ENCODE results near the gene CERS4.
"Not testable (repeated sequence)": the region's sequence is repeated elsewhere in the genome, so short reads cannot be mapped to it uniquely, and the experiment has no call there.

The CERS4 gene

GRCh38 chr19:8244442-8244841, 35.3 kb downstream of the CERS4 start:
- no peak for FAIRE-seq

GRCh38 chr19:8245869-8246835, 37.0 kb downstream of the CERS4 start:
- FAIRE-seq, result no peak

- FAIRE-seq, result not testable (repeated sequence)
These were observed 38.1 kb downstream of the CERS4 start for GRCh38 chr19:8247129-8247890.

- no peak for FAIRE-seq
These were observed 39.5 kb downstream of the CERS4 start for GRCh38 chr19:8248348-8249328.

DNA sequence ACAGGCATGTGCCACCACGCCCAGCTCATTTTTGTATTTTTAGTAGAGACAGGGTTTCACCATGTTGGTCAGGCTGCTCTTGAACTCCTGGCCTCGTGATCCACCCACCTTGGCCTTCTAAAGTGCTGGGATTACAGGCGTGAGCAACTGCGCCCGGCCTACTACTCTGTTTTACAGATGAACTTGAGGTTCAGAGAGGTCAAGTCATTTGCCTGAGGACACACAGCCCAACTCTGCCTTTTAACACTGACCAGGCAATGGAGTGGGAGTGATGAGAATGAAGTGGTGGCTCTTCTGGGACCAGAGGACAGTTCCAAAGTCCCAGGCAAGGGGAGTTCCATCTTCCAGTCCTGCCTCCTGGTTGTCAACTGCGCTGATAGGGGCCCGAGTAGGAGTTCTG, 41.4 kb downstream of the CERS4 start:
- FAIRE-seq, result no peak

DNA sequence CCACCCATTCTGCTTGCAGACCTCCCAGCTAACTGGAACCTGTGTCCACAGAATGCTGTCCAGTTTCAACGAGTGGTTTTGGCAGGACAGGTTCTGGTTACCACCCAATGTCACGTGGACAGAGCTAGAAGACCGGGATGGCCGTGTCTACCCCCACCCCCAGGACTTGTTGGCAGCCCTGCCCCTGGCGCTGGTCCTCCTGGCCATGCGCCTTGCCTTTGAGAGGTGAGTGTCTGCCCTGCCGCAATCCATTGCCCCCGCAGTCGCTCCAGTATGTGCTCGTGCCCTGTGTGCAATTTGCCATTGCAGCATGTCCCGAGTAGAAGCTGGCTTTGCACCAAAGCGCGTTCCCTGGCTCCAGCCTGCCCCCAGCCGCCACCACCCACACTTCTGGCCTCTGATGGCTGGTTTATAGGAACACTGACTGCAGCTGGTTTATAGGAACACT, 41.9 kb downstream of the CERS4 start:
- FAIRE-seq, result no peak

- peak; percentile 85 for FAIRE-seq
These were observed 43.9 kb downstream of the CERS4 start for GRCh38 chr19:8252922-8253589.

- FAIRE-seq, result no peak
These were observed 44.5 kb downstream of the CERS4 start for GRCh38 chr19:8253678-8254077.

GRCh38 chr19:8254286-8255001, 45.3 kb downstream of the CERS4 start:
- FAIRE-seq, result no peak

DNA sequence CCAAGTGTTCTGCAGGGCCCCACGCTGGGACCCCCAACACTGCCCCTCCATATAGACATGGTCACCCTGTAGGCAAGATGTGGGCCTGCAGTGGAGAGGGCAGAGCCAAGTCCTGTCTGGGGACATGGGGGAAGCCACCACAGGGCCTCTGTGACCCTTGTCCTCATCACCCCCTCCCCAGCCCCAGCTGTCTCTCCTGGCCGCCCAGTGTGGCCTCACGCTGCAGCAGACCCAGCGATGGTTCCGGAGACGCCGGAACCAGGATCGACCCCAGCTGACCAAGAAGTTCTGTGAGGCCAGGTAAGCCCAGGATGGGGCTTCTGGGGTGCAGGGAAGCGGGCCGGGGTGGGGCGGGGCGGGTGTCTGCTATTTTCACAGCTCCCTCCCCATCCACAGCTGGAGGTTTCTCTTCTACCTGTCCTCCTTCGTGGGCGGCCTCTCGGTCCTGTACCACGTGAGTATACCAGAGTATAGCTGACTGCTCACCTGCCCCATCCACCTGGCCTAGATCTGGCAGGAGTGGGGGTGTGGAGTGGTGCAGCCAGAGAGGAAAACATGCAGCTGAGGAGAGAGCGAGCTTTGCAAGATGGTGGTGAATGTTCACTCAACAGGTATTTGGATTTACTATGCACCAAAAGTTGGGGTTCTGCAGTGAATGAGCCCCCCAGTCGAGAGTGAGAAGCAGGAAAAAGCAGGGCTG, 46.4 kb downstream of the CERS4 start:
- no peak for FAIRE-seq

GRCh38 chr19:8256276-8257051, 47.3 kb downstream of the CERS4 start:
- no peak for FAIRE-seq

- no peak for FAIRE-seq
These were observed 47.9 kb downstream of the CERS4 start for GRCh38 chr19:8257052-8257443.

DNA sequence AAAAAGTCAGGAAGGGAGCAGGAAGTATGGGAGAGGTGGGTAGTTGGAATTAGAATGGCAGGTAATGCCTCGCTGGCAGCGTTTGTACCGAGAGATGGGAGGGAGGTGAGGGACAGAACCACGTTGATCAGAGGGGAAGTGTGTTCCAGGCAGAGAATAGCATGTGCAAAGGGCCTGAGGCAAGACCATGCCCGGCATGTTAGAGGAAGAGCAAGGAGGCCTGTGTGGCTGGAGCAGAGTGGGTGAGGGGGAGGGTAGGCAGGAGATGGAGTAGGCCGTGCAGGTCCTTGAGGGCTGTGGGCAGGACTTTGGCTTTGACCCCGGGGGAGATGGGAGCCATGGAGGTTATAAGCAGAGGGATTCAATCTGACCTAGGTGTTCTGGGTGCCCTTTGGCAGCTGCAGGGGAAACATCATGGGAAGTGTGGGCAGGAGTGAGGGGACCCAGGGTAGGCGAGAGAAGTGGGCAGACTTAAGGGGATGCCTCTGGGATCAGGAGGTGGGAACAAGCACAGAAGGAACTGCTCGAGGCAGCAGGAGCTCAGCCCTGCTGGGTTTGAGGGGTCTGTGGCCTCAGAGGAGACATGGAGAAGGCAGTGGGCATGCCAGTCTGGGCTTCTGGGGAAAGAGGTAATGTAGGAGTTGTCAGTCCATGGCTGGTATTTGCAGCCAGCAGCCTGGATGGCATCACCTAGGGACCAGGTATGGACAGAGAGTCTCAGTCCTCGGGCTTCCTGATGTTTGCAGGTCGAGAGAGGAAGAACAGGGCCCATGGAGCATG, 50.2 kb downstream of the CERS4 start:
- no peak for FAIRE-seq

- FAIRE-seq, result no peak
These were observed 50.7 kb downstream of the CERS4 start for GRCh38 chr19:8259922-8260247.

DNA sequence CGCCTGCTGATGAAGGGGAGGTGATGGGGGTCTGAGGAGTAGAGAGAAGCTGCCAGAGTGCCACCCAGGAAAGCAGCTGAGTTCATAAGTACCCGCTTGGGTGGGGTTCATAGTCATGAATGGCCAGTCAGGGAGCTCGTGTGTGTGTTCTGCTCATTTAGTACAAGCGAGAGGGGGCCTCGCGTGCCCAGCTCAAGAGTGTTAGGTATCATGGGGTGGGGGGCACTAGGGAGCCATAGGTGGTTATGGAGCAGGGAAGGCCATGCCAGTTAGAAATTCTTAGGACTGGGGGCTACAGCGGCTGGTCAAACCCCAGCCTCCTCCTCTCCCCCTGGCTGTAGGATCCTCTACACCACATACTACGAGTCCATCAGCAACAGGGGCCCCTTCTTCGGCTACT, 52.2 kb downstream of the CERS4 start:
- no peak for FAIRE-seq

GRCh38 chr19:8261881-8262280, 52.7 kb downstream of the CERS4 start:
- FAIRE-seq, result no peak

DNA sequence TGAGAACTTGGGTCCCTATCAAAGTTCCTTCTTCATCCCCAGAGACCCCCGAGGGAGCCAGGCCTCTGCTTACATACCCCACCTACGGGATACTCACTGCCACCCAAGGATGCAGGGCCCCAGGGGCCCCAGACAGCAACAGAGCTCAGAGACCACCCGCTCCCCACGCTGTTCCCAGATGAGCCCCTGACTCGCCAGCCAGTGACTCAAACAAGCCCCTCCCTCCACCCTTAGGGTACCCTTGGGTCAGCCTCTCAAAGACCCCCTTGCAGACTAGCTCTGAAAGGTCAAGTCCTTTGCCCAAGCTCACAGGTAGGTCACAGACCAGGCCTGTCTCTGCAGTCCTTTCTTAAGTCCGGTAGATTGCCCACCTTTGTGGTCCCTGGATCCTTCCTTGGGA, 53.3 kb downstream of the CERS4 start:
- no peak for FAIRE-seq

- FAIRE-seq, result not testable (repeated sequence)
These were observed 55.1 kb downstream of the CERS4 start for GRCh38 chr19:8264248-8264647.

DNA sequence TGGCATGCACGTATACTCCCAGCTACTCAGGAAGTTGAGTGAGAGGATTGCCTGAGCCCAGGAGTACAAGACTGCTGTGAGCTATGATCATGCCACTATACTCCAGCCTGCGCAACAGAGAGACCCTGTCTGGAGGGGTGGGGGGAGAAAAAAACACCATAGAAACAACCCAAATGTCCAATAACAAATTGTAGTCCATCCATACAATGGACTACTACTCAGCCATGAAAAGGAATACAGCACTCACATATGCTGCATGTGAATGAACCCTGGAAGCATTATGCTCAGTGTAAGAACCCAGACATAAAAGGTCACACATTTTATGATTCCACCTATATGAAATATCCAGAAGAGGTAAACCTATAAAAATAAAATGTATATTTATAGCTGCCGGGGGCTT, 56.7 kb downstream of the CERS4 start:
- FAIRE-seq, result no peak
